DMS153 treated with DMSO at 0.1 percent for 48 hours (cell line): ENCODE measurements around the gene SERINC5.

Experiments
- DNase-seq: peaks from one replicate; lab custom pipeline; 2025; ENCODE audit not compliant: unreplicated experiment; lab: John Stamatoyannopoulos, UW

Gene SERINC5

DNA sequence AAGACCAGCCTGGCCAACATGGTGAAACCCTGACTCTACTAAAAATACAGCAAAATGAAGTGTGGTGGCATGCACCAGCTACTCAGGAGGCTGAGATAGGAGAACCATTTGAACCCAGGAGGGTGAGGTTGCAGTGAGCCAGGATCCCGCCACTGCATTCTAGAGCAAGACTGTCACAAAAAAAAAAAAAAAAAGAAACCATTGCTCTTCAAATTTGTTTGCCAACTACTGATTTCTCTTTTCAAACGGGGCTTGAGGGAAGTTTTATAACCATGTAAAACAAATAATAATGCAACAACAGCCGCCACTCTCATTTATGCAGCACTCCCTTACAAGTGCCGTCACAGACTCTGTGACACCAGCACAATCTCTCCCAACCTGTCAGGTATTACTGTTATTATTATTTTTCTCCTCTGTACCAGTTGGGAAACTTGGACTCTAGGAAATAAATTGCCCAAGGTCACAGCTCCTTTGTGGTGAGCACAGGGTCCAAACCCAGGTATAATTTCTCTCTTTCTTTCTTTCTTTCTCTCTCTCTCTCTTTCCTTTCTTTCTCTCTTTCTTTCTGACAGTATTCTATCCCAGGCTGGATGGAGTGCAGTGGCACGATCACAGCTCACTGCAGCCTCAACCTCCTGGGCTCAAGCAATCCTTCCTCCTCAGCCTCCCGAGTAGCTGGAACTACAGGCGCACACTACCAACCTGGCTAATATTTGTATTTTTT is 25.4 kb downstream of the SERINC5 start:
- DNase-seq: no peak

DNA sequence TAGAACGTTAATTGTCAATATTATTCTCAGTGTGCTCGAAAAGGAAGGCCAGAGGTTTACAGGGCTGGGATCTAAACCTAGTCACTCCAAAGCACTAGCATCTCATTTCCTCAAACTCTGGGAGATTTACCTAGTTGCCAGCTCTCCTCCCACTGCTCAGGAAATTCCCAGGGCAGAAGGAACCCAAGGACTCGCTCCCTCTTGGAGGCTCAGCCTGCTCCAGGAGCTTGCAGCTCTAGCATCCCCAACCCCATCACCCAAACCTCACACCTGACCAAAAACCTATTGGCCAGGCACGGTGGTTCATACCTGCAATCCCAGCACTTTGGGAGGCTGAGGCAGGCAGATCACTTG is 26.0 kb downstream of the SERINC5 start:
- no peak for DNase-seq

DNA sequence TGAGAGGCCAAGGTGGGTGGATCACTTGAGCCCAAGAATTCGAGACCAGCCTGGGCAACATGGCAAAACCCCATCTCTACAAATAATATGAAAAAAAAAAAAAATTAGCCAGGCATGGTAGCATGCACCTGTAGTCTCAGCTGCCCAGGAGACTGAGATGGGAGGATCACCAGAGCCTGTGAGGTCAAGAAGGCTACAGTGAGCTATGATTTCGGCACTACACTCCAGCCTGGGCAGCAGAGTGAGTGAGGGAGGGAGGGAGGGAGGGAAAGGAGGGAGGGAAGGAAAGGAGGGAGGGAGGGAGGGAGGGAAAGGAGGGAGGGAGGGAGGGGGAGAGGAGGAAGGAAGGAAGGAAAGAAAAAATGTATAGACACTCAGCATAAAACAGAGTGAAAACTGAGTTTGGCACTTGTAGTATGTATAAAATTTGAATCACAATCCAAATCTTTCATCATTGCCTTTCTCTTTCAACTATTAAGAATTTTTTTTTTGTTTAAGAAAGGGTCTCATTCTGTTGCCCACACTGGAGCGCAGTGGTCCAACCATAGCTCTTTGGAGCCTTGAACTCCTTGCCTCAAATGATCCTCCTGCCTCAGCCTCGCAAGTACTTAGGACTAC is 27.8 kb downstream of the SERINC5 start:
- no peak for DNase-seq

DNA sequence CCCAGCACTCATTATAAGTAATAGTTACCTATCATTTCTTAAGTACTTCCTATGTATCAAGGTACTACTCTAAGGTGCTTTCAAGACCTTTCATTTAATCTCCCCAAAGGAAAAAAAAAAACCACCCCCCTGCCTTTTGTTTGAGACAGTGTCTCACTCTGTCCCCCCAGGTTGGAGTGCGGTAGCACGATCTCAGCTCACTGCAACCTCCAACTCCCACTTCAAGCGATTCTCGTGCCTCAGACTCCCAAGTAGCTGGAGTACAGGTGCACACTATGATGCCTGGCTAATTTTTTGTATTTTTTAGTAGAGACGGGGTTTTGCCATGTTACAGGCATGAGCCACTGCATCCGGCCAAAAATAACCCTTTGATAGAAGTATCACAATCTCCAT is 29.9 kb downstream of the SERINC5 start:
- no peak for DNase-seq

DNA sequence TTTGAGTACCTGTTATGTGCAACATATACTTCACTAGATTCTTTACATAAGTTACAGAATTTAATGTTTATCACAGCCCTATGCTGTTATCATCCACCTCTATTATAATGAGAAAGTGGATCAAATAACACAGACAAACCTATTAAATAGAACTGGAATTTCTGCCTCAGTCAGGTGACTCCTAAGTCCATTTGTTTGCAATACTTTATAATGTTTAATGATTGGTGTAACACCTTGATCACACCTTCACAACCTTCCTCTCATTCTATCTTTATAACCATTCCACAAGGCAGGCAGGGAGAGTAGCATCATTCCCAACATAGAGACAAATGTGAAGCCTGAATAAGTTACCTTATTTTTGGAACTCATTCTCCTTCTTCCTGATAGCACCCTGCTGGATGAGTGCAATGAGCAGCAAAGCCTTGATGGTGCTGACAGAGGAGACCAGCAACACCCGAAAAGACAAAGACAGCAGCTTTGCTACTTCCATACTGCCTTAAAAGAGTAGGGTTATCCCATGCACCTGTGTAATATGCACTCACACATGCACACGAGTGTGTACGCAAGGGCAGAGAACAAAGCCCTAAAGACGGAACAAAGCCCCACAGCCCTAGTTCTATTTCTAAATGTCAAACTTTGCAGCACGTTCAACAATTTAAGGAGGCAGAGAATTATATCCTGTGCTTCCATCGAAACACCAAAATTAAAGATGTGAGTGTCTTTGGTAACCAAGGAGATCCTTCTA is 30.5 kb downstream of the SERINC5 start:
- DNase-seq: no peak

DNA sequence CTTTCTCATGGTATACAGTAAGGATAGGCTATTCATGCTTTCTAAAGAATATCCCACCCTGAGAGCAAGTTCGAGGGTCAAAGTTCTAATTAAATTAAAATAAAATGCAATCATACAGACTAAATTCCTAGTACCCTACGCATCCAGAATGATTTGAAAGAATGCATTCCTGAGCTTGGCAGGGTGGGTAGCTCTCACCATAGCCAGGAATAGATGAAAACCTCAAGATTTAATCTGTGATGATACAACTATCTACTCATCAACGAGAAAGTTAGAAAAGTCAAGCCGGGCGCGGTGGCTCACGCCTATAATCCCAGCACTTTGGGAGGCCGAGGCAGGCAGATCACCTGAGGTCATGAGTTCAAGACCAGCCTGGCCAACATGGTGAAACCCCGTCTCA is 32.3 kb downstream of the SERINC5 start:
- DNase-seq: no peak

DNA sequence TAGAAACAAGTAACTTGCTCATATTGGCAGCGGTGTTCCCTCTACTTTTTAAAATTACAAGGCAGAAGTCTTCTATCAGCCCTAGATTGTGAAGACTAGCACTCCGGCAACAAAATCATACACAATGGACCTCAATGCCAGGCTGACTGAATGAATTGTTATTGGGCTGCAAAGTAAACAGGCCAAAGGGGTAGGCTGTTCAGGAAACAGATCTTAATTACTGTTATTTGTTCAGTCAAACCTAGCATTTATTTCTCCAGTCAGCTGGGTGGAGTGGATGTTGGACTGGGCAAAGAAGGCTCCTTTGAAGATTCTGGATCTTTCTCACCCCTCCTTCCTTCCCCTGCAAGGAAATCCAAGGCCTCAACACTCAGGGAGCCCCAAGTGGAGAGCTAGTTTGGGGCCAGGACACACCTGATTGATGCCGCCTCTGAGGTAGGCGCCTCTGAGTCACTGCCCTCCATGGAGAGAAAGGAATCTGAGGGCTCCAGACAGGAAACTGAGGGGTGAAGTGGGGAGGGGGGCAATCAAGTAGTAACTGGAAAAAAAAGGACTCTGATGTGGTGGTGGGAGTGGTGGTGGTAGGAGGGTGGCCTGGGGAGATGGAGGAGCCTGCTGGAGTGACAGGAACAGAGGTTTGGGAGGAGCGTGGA is 35.5 kb downstream of the SERINC5 start:
- DNase-seq: no peak

DNA sequence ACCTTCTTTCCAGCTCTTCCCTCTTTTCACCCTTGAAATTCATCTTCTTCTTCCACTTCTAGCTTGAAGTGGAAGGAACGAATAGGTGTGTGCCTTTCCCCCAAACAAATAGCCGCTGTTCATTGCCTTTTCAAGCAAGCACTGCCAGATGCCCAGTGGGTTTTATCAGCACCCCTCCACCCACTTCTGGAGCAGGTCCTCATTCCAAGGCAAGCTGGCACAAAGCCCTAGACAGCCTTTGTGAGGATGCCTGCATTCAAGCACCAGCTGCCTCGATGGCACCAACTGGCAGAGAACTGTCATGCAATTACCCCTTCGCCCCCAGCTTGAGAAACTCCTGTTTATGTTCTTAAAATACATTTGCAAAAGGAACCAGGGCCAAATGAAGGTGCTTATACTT is 36.5 kb downstream of the SERINC5 start:
- no peak for DNase-seq

DNA sequence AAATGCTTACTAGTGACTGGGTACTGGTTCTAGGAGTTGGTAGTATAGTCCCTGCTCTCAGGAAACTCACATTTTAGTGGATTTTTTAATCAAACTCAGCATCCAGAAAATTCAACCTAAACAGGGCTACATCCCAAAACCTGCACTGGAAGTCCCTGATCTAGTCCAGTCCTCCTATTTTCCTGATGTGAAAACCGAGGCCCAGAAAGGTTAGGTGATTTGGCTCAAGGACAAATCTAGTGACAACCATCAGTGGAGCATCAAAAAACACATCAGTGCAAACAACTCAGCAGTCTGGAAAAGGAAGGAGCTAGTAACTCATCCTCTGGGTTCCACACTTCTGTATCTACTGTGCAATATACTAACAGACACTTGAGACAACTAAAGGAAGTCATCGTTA is 38.2 kb downstream of the SERINC5 start:
- no peak for DNase-seq

DNA sequence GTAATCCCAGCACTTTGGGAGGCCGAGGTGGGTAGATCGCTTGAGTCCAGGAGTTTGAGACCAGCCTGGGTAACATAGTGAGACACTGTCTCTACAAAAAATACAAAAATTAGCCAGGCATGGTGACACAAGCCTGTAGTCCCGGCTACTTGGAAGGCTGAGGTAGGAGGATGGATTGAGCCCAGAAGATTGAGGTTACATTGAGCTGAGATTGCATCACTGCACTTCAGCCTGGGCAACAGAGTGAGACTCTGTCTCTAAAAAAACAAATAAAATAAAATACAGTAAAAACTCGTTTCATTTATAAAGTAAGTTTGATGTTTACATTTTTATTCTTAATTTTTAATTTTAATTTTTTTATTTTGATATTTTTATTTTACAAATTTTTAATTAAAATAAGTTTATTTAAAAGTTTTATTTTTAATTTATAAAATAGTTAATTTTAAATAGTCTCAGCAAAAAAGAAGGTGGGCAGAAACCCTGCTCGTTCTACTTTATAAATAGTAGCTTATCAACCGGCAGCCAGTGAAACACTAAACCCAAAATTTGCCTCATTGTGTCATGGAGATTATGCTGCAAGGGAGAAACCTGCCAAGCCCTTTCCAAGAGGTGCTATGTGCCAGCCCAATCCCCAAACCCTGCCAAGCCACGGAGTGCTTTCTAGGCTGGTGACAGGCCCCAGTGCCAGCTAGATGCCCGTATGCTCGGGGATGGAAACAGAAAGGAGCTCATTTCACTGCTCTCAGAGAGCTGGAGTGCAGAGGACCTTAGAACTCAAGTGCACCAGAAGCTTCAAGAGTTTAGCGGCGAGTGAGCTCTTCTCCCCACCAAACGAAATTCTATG is 38.9 kb downstream of the SERINC5 start:
- no peak for DNase-seq

DNA sequence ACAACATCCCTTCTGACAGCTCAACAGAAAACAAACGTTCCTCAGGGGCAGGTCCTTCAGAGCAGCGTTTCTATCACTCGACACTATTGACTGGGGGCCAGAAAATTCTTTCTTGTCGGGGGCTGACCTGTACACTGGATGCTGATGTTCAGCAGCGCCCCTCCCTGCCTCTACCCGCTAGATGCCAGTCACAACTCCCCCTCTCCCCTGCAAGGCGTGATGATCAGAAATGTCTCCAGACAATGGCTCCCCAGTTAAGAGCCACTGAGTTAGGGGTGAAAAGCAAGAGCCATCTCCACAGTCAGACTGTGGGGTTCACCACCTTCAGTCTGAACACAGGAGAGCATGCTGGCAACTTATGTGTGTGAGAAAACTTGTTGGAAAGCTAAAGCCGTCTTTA is 39.8 kb downstream of the SERINC5 start:
- no peak for DNase-seq

DNA sequence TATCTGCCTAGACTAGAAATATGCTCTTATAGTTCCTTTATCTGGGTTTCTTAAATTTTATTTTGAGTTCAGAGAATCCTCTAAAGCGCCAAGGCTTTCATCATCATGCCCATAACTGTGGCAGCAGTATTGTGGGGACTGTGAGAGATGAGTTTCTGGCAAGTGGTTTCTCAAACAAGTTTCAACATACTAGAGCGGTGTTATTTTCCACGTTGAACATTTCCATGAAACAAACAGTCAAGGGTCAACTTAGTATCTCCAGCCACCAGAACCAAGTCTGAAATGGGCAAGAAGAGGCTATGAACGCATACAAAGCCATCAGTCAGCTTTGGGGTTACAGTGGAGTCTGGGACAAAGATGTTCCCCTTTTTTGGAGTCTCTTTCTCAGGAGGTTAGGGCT is 40.3 kb downstream of the SERINC5 start:
- DNase-seq: no peak

DNA sequence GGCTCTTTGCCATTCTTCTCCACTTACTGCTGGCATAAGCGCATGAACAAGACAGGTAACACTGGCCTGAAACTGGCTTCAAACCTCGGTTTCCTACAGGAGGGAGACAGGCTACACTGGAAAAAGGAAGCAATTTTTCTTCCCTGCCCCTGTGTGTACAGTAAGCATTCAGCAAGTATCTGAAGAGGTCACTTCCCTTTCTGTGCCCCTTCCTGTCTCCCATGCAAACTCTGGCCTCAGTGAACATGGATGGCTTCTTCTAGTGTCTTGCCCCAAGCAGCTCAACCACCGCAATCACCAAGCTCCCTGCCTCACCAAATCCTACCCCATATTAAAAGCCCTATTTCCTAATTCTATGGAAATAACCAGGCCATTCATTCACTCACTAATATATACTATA is 42.4 kb downstream of the SERINC5 start:
- DNase-seq: no peak

DNA sequence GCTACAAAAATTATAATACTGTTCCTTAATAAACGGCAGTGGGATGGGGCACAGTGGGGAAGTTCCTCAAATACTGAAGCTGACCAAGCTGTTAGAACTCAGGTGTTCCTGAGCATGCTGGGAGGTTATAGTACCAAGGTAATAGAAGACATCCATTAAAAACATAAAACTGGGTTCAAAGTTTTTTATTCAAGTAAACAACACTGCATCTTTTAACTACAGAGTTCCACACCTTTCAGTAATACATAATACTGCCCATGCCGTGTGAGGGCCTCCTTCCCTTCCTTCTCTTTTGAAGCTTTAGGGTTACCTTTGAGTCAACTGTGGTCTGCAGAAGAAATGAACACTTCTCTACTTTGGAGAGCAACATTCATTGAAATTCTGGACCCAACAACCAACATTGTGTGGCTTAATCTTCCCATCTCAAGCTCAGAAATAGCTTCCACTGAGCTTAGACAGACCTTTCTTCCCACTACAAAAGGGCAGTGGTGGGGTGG is 43.6 kb downstream of the SERINC5 start:
- no peak for DNase-seq

DNA sequence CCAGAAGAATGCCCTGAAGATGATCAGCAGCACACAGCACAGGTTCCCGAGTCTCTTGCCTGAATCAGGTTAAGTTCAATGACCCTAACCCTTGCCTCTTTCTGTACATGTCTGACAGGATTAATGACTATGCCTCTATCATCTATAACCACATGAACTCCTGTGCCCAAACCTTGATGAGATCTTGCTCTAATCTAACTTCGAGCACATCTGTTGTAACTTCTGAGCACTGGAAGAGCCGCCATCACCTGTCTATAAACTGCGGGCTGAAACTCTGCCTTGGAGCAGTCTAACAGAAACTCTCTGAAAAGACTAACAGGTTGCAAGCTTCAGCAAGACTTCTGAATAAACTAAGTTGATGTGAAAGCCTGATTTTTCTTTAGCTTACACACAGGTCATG is 44.5 kb downstream of the SERINC5 start:
- DNase-seq: no peak

DNA sequence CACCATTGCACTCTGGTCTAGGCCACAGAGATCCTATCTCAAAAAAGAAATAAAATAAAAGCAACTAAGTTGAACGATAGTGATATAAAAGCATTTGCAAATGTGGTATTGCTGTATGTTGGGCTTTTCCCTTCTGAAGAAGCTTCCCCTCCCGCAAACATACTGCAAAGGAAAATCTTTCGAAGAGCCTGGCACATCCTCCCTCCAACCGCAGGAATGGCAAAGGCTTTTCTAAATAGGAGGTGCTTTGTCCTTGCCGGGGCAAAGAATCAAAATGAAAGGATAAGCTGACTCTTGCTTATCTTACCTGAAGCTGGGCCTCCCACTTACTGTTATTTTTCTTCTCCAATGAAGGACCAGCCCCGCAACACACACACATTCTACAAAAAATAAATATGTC is 45.8 kb downstream of the SERINC5 start:
- DNase-seq: no peak

DNA sequence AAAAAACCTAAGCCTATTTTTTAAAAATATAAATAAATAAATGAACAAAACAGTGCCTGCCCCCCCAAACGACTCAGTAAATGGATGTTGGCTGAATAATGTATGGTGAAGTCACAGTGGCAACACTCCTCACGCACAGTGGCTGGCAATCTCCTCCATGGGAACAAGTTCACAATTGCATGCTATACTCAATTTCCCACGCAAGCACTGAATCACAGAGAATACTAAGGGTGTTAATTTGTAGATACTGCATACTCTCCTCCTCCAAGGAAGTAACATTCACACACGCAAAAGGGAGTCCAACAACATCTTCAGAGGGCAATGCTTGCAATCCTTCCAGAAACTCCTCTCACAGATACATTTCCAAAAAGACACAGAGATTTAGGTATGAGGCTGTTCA is 47.5 kb downstream of the SERINC5 start:
- no peak for DNase-seq

DNA sequence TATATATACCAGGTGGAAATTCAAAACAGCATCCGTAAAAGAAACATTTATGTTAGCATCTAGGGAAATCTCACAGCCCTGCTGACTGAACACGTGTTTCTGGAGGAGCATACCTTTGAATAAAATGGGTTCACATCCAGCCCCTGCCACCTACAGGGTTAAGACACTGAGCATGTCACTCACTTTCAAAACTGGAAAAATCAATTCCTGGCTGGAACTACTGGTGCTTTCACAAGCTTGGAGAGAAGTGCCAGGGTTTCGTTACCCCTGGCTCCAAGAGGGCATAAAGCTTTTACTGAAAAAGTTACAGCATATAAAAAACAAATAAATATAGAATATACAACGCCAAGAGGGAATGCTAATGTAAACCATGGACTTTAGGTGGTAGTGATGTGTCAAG is 48.0 kb downstream of the SERINC5 start:
- DNase-seq: no peak

DNA sequence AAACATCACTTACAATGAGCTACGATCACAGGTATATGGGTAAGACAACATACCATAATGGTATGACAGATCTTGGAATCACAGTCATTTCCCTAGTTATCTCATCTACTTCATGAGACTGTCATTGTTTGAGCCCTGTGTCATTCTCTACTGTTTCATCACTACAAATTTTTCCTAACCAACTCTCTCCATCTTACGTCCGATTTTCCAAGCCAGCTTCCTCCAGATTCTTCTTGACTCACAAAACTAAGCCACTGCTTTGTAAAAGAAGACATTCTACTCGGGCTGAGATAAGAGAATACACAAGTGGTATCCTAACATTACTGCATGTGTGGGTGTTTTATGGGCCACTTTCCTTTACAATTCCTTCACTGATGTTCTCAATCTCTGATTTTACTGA is 49.6 kb downstream of the SERINC5 start:
- DNase-seq: no peak

DNA sequence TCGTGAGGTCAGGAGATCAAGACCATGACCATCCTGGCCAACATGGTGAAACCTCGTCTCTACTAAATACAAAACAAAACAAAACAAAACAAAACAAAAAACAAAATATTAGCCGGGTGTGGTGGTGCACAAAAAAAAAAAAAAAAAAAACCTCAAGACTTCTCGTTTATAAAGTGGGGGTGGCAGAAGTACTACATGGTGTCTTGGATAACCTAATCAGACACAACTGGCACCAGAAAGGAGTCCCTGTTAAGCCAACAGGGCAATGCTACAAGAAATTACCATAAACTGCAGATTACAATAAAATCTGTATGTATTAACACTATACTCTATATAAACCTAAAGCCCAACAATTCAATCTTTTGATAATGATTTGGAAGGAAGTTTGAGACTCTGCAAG is 50.0 kb downstream of the SERINC5 start:
- DNase-seq: no peak
